GM21360 (cell line): Measurements from ENCODE around the gene TBRG4.

Experiments used
- ATAC-seq: cut with Tn5 transposase; IDR thresholded peaks from one replicate; pipeline ENCODE4 v1.9.1; 2021; ENCODE audit warnings: mild to moderate bottlenecking, moderate library complexity; ENCODE audit not compliant: unreplicated experiment

Gene TBRG4

DNA sequence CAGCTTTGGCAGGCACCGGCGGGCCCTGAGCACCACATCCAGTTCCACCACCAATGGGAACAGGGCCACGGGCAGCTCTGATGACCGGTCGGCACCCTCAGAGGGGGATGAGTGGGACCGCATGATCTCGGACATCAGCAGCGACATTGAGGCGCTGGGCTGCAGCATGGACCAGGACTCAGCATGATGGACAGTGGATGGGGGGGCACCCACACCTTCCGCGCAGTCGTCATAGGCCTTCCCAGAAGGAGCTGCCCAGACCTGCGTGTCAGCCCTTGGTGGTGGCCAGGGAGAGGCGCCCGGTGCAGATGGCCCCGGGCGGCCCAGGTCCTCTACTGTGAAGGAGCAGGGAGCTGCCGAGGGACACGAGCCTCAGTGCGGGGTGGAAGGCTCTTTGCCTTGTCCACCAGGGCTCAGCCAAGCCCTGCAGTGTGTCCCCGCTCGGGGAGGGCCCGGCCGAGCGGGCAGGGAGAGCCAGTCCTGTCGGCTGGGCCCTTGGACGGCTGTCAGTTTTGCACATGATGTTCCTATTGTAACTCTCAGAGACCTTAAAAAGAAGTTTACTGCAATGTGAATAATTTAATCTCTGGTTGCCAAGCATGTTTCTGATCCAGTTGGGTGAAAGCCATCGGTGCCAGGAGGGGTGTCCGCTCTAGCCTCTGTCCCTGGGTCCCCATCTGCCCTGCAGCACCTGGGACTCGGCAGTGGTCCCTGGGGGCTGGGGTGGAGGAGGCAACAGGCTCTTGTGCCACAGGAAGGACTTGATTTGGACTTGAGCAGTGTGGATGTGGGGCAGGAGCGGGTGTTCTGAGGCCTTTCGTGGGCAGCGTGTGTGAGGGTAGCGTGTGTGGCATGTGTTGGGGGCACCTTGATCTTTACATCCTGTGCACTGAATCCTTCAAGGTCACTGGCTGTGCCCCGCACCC lies 35.4 kb downstream of the TBRG4 start:
- ATAC-seq = no peak

DNA sequence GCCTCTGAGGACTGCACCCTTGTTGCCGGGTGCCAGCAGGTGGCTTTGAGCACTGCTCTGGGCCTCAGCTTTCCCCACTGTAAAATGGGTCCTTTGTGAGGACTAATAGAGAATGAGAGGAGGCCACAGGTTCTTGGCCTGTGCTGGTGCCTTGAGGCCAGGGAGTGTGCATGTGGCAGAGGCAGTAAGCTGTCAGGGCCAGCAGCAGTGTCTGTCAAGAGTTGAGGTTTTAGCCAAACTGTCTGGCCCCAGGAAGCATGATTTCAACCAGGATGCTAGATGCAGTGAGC lies 36.2 kb downstream of the TBRG4 start:
- no peak for ATAC-seq

DNA sequence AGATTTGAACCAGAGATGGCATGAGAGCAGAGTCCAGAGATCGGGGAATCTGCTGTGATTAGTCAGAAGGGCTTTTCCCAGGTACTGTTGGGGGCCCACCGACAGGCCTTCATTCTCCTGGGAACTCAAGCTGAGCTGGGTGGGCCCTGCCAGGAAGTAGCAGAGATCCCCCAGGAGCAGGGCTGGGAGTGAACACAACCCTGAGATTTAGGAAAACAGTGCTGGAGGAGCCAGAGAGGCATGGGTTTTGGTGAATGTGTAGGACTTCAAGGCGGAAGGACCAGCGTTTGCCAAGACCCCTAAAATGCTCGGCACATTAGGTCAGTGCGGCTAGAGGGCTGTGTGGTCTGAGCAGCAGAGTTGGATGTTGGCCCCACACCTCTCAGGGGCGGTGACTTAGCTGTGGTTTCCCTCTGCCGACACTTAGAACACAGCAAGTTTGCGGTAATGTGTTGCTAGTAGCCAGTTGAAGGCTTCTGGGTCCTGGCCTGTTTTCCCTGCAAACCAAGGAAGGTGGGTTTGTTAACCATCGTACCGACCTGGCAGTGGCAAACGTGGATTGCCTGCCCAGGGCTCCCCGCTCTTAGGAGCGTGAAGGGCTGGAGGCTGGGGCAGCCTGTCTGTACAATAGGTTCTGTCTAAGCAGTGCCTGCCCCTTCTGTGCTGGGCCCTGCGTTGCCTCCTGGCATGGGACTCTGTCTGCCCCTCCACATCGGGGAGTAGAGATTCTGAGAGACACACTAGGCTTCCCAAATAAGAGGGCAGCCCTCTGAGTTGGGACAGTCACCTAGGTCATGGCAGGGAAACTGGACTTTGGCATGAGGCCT lies 36.8 kb downstream of the TBRG4 start:
- ATAC-seq = no peak

DNA sequence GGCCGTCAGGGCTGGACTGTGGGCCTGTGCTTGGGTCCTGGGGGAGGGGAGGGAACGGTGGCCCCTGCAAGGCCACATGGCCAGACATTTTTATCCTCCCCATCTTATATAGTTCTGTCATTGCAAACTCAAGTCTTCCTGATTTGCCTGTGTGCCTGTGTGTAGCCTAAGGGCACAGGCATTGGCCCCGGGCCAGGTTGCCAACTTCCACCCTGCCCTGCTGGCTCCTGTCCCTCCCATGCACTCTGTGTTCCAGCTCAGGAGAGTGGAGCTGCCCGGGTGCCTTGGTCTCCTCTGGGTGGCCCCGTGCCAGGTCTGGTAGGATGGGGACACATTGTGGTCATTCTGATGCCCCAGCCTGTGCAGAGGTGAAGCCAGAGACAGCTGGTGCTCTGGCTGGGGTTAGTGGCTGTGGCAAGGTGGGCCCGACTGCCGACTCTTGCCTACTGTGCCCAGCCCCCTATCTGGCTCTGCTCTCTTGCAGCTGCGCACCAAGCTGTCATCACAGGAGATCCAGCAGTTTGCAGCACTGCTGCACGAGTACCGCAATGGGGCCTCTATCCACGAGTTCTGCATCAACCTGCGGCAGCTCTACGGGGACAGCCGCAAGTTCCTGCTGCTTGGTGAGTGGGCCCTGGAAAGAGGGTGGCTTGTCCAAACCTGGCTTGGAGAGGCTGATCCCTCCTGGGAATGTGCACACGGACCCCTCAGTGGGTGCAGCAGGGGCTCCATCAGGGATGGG lies 37.5 kb downstream of the TBRG4 start:
- ATAC-seq = no peak

DNA sequence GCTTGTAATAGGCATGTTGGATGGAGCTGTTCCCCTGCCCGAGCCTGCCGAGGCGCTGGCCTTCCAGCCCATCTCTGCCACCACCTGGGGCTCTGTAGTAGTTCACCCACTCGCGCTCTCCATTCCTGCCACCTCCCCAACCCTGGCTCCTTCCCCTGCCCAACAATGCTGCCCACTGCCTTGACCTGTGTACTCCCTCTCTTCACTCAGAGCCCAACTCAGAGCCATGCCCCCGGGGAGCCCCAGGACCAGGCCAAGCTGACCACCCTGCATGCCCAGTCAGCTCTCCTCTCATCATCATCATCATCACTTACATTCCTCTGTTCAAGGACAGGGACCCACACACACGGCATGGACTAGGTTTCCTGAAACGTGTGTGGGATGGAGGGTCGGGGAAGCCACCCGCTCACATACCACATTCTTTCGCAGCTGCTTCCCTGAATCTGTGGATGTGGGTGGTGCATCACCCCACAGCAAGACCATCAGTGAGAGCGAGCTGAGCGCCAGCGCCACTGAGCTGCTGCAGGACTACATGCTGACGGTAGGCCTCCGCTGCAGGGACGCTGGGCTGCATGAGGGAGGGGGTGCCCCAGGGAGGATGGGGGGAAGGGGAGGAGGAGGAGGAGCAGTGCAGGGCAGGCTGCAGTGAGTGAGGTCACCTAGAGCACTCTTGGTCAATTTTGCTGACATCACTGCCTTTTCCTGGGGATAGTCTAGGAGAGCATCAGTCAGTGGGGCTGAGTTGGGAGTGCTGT lies 38.3 kb downstream of the TBRG4 start:
- ATAC-seq = no peak

DNA sequence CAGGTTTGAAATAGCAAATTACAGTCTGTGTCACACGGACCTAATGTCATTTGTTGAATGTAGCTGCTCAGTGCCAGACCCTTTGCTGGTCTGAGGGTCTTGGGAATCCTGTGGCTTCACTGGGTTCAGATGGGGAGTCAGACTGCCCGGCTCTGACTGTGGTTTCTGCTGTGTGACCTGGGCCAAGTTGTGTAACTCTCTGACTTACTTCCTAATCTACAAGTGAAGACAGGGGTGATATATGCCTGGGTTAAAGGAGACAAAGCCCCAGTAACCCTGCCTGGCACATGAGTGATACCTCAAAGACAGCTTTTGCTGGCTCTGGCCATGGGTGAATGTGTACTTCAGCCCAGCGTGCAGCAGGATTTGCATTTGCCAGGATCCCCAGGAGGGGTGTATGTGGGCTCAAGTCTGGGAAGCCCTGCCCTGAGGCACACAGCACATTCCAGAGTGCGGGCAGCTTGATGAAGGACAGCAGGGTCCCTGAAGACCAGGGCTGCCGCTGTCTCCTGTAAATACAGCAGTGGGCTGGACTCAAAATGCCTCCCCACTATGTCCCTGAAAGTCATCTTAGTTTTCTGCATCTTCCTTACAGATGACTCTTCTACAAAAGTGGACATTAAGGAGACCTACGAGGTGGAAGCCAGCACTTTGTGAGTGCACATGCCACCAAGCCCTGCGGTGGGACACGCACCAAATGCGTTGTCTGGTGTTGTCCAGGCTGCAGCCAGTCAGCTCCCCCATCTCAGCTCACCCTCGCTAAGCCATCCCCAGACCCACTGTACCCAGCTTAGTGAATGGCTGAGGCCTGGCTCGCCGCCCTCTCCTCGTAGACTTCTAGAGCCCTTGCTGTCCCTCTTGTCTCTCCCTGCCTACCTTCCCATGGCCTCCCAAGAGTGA lies 39.1 kb downstream of the TBRG4 start:
- ATAC-seq = no peak

DNA sequence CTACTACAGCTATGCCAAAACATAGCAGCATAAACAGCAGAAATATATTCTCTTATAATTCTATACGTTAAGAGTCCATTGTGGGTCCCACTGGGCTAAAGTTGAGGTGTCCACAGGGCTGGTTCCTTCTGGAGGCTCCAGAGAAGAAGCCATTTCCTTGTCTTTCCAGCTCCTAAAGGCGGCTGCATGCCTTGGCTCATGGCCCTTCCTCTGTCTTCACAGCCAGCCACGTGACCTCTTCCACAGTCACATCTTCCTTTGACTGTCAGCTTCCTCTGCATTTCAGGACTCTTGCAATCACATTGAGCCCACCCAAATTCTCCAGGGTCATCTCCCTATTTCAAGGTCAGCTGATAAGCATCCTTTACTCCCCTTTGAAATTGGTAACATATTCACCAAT lies 40.0 kb downstream of the TBRG4 start:
- no peak for ATAC-seq

DNA sequence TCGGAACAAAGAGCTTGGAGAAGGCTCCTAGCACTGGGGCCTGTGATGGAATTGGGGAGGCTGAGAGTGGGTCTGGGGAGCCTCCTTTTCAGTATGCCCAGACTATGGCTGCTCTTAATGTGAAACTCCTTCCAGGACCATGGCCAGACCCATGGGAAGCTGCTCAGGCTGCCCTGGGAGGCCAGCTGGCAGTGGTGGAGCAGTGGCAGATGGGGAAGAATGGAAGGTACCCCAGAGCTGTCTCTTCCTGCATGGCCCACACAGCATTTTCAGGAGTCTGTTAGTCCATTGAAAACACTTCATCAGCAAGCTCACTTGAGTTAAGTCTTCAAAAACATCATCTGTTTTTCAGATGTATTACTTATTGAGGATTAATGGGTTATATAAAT lies 41.2 kb downstream of the TBRG4 start:
- ATAC-seq = no peak

DNA sequence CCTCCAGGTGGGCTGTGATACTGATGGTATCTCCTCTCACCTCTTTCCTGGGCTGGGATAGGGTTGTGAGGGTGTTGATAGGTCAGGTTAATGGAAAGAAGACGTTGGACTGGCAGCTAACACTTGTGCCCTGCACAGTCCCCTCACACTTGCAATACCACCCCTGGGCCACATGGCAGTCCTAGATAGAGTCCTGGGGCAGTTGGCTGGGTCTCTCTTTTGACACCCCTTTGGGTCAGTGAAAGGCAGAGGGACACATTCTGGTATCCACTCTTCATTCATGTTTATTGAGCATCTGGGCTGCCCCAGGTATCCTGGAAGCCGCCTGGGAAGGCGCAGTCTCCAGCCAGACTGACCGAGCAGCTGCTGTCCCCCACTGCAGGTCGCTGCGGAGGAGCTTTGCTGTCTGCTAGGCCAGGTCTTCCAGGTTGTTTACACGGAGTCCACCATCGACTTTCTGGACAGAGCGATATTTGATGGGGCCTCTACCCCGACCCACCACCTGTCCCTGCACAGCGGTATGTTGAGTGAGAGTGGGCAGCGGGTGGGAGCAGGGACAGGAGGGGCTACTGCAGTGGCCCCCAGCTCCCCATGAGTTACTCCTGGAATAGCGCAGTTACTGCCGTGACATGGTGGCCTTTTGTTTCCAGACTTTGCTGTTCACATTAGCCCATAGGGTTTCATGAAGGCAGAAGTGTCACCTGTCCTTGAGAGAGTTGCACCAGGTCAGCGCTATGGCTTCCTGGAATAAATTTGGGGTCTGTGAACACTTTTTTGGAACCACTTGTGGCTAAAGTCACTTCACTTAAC lies 41.8 kb downstream of the TBRG4 start:
- ATAC-seq = no peak

DNA sequence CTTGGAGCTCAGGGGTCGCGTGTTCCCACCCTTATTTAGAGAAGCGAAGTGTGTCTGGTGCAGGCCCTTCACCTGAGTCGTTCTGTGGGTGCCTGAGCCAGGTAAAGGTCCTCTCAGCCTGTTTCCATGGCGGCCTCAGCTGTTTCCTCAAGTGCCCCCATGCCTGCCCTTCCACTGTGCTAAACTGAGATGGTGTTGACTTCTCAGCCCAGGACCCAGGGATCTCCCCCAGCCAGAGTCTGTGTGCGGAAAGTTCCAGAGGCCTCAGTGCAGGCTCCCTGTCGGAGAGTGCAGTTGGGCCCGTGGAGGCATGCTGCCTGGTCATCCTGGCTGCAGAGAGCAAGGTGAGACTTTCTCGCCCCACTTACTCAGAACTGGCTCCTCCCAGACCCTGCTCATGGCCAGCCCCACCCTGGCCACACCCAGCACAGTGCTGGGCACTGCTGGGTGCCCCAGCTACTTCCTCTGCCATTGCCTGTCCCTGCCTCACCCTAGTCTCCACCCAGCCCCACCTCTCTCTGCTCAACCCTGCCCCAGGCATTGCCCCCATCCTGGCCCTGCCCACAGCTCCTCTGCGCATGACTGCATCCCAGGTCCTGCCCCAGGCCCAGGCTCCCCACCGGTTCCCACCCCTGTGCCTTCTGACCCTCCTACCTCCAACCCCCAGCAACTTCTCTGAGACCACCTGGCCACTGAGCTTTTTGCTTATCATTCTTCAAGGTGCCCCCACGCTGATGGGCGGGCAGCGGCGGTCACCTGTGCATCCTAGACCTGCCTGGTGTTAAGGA lies 43.1 kb downstream of the TBRG4 start:
- ATAC-seq = no peak

DNA sequence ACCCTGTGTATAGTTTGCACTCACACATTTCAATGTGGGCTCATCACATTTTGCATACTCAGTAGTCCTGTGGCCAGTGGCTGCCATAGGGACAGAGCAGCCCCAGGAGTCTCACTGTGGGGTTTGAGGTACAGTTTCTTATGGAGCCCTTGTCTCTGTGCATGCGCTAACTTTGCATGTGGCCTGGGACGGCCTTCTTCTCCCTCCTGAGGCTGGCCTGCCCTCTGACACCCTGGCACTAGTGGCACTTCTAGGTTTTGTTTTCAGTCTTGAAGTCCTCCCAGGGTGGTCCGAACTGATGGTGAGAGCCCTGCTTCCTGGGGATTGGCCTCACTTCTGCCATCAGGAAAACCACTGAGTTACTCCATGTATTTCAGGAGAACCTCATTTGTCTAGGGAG lies 43.9 kb downstream of the TBRG4 start:
- no peak for ATAC-seq

DNA sequence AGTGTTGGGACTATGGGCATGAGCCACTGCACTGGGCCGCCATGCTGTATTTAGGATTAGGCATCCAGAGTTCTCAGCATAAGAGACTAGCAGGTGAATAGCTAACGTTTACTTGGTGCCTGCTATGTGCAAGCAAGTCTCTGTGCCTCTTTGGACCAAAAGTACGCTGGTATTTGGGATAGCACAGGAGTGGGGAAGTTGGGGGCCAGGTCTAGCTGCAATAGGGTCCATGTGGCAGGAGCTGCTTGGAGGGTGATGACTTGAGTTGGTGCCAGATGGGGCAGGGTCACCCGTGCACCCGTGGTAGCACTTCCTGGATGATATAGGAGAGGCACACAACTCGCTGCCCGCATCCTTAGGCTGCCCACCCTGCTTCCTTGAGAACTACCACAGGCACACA lies 45.1 kb downstream of the TBRG4 start:
- no peak for ATAC-seq

DNA sequence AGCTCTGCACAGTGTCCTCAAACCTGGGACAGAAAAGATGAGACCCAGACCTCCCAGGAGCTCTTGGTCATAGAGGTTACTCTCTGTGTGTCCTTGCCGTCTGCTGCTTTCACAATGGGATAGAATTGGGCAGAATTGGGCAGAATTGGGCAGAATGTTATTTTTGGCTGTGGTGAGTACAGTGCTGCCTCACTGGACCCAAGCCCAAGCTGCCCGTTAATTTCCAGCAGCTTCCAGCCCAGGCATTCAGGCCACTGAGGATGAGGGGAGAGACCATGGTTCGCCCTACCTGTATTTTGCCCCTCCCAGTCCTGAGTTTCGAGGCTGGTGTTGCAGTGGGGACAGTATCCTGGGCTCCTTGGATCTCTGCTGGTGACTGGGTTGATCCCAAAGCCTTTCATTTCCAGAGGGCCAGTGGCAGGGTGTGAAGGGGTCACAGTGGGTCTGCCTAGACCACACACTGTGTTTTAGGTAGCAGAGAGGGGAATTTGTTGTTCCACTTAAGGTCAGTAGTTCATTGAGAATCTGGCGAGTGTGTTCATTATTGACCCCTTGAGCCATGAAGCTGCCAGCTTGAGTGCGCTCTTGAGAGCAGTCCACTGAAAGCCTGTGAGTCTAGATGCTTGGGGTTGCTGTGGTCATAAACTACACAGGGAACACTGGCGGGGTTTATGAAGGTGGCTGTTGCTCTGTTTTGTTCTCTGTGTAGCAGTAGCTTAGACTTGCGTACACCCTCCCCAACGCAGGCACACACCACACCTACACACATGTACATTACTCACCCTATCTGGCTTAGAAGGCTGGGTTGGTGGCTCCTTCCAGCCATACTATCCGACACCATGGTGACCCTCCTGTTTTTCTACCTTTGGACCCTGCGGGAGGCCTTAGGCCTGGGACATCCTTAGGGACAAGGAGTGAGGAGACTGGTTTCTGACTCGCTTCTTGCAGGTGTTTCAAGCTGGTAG lies 46.2 kb downstream of the TBRG4 start:
- no peak for ATAC-seq

DNA sequence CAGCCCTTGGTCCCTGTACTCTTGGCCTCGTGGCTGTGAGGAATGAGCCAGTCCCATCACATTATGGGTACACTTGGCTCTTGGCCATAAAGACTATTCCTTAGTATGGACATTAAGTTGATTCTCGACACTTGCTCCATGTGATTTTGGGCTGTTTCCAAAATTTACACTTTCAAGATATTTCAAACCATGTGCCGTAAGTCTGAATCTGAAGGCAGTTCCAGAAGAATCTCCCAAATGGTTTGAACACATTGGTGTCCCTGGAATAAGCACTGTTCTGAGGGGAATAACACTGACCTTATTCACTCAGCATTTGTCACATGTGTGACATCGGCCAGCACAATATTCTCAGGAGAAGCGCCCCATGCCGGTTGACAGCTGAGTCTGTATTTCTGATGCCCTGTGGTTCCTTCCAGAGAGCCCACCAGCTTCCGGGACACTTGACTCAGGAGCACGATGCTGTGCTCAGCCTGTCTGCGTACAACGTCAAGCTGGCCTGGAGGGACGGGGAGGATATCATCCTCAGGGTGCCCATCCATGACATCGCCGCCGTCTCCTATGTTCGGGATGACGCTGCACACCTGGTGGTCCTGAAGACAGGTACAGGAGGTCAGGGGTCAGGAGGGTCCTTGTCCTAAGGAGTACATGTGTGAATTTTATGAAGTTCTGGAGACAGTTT lies 47.3 kb downstream of the TBRG4 start:
- ATAC-seq = no peak

DNA sequence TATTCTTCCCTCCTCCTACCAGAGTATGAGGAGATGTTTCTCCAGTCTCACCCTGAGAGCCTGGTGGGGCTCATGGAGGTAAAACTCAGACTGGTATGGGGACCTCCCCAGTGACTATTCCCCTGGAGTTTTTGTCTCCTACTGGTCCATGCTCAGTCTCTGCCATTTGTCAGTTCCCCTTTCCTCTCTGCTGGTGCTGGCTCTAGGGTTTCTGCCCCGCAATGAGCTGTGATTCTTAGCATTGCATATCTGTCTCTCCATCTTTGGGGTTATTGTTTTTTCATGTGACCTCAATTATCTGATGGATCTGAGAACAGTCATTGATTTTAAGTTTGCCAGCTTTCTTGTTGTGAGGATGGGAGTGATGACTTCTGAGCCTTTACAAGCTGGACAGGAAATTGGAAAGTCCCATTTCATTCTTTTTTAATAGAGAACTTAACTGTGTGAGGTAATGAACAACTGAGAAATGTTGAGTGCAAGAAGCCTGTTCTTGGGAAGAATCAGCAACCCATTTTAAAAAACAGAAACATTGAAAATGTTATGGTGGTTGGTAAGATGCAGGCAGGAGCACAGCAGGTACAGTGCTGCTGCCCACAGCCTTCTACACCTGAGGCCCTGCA lies 49.6 kb downstream of the TBRG4 start:
- ATAC-seq = no peak

DNA sequence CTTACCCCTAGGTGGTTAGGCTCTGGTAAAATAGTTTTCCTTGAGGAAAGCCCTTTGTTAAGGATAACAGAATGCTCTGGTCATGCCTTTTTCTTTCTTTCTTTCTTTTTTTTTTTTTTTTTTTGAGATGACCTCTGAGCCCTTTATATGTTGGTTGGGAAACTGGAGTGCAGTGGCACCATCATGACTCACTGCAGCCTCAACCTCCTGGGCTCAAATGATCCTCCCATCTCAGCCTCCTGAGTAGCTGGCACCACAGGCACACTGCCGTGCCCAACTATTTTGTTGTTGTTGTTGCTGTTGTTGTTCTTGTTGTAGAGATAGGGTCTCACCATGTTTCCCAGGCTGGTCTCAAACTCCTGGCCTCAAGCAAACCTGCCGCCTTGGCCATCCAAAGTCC lies 50.1 kb downstream of the TBRG4 start:
- ATAC-seq = no peak
